Activated T-cell treated with anti-CD3 and anti-CD28 coated beads for 48 hours (primary cell): Measurements from ENCODE around the gene FRK.
"Not testable (repeated sequence)": the region's sequence is repeated elsewhere in the genome, so short reads cannot be mapped to it uniquely, and the experiment has no call there.

Source experiments
- DNase-seq: peaks from one replicate; pipeline ENCODE4 v3.0.0-alpha.2; 2020; ENCODE audit warnings: low read depth

FRK gene

GRCh38 chr6:116004841-116005815 is 55.6 kb downstream of the FRK start:
- no peak for DNase-seq

GRCh38 chr6:116003668-116004067 is 57.0 kb downstream of the FRK start:
- DNase-seq: no peak

- no peak for DNase-seq
Measured at GRCh38 chr6:116002756-116003155, 57.9 kb downstream of the FRK start.

GRCh38 chr6:115999235-115999634 is 61.5 kb downstream of the FRK start:
- DNase-seq: no peak

GRCh38 chr6:115997990-115998585 is 62.6 kb downstream of the FRK start:
- DNase-seq: no peak

GRCh38 chr6:115986026-115986425 is 74.7 kb downstream of the FRK start:
- no peak for DNase-seq

GRCh38 chr6:115984809-115985208 is 75.9 kb downstream of the FRK start:
- DNase-seq: no peak

- no peak for DNase-seq
Measured at GRCh38 chr6:115983998-115984397, 76.7 kb downstream of the FRK start.

GRCh38 chr6:115982453-115982852 is 78.2 kb downstream of the FRK start:
- no peak for DNase-seq

- no peak for DNase-seq
Measured at GRCh38 chr6:115977220-115977619, 83.5 kb downstream of the FRK start.

GRCh38 chr6:115976321-115976870 is 84.3 kb downstream of the FRK start:
- DNase-seq: no peak

GRCh38 chr6:115972679-115973078 is 88.0 kb downstream of the FRK start:
- no peak for DNase-seq

GRCh38 chr6:115971785-115972184 is 88.9 kb downstream of the FRK start:
- DNase-seq: no peak

GRCh38 chr6:115969930-115970273 is 90.8 kb downstream of the FRK start:
- DNase-seq: no peak

GRCh38 chr6:115969207-115969929 is 91.3 kb downstream of the FRK start:
- no peak for DNase-seq

- not testable (repeated sequence) for DNase-seq
Measured at GRCh38 chr6:115960286-115960685, 100.4 kb downstream of the FRK start.

- DNase-seq: no peak
Measured at GRCh38 chr6:115958958-115959357, 101.7 kb downstream of the FRK start.

- DNase-seq: no peak
Measured at GRCh38 chr6:115954740-115955139, 106.0 kb downstream of the FRK start.

- no peak for DNase-seq
Measured at GRCh38 chr6:115948751-115949150, 111.9 kb downstream of the FRK start.

- DNase-seq: no peak
Measured at GRCh38 chr6:115947966-115948541, 112.6 kb downstream of the FRK start.

- no peak for DNase-seq
Measured at GRCh38 chr6:115945812-115946211, 114.9 kb downstream of the FRK start.

- DNase-seq: no peak
Measured at GRCh38 chr6:115945306-115945705, 115.4 kb downstream of the FRK start.
